Measurements from ENCODE around the gene C15orf40.

DNA sequence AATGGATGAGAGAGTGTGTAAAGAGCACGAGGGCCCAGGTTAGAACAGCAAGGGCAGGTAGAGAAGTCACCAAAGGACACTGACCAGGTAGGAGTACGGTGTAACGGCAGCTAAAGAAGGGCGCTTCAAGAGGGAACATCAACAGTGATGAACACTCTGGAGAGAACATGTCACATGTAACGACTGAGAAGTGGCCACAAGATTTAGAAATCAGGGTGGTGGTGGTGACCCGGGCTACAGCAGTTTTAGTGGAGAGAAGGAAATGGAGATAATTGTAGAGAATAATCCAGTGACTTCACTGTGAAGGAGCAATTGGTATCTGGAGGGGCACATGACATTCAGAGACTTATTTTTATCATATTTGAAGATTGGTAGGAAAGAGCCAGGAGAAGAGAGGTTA, 1.2 kb upstream of the C15orf40 start:
- TF ChIP-seq, protein P1, sequence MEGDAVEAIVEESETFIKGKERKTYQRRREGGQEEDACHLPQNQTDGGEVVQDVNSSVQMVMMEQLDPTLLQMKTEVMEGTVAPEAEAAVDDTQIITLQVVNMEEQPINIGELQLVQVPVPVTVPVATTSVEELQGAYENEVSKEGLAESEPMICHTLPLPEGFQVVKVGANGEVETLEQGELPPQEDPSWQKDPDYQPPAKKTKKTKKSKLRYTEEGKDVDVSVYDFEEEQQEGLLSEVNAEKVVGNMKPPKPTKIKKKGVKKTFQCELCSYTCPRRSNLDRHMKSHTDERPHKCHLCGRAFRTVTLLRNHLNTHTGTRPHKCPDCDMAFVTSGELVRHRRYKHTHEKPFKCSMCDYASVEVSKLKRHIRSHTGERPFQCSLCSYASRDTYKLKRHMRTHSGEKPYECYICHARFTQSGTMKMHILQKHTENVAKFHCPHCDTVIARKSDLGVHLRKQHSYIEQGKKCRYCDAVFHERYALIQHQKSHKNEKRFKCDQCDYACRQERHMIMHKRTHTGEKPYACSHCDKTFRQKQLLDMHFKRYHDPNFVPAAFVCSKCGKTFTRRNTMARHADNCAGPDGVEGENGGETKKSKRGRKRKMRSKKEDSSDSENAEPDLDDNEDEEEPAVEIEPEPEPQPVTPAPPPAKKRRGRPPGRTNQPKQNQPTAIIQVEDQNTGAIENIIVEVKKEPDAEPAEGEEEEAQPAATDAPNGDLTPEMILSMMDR (IDR thresholded peaks at IDR 0.05), result no peak
- TF ChIP-seq JUN (CRISPR knock-in tag; IDR thresholded peaks at IDR 0.05) (no peak), ZNF121 (CRISPR knock-in tag; IDR thresholded peaks at IDR 0.05) (no peak), MXD4 (CRISPR knock-in tag; IDR thresholded peaks at IDR 0.05; ENCODE audit: borderline replicate concordance) (no peak)
- TF ChIP-seq, protein P2, sequence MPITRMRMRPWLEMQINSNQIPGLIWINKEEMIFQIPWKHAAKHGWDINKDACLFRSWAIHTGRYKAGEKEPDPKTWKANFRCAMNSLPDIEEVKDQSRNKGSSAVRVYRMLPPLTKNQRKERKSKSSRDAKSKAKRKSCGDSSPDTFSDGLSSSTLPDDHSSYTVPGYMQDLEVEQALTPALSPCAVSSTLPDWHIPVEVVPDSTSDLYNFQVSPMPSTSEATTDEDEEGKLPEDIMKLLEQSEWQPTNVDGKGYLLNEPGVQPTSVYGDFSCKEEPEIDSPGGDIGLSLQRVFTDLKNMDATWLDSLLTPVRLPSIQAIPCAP (CRISPR knock-in tag; IDR thresholded peaks at IDR 0.05), result no peak
- TF ChIP-seq, protein P3, sequence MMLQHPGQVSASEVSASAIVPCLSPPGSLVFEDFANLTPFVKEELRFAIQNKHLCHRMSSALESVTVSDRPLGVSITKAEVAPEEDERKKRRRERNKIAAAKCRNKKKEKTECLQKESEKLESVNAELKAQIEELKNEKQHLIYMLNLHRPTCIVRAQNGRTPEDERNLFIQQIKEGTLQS (CRISPR knock-in tag; conservative IDR thresholded peaks at IDR 0.05), result no peak
- TF ChIP-seq, protein P4, sequence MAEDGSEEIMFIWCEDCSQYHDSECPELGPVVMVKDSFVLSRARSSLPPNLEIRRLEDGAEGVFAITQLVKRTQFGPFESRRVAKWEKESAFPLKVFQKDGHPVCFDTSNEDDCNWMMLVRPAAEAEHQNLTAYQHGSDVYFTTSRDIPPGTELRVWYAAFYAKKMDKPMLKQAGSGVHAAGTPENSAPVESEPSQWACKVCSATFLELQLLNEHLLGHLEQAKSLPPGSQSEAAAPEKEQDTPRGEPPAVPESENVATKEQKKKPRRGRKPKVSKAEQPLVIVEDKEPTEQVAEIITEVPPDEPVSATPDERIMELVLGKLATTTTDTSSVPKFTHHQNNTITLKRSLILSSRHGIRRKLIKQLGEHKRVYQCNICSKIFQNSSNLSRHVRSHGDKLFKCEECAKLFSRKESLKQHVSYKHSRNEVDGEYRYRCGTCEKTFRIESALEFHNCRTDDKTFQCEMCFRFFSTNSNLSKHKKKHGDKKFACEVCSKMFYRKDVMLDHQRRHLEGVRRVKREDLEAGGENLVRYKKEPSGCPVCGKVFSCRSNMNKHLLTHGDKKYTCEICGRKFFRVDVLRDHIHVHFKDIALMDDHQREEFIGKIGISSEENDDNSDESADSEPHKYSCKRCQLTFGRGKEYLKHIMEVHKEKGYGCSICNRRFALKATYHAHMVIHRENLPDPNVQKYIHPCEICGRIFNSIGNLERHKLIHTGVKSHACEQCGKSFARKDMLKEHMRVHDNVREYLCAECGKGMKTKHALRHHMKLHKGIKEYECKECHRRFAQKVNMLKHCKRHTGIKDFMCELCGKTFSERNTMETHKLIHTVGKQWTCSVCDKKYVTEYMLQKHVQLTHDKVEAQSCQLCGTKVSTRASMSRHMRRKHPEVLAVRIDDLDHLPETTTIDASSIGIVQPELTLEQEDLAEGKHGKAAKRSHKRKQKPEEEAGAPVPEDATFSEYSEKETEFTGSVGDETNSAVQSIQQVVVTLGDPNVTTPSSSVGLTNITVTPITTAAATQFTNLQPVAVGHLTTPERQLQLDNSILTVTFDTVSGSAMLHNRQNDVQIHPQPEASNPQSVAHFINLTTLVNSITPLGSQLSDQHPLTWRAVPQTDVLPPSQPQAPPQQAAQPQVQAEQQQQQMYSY (CRISPR knock-in tag; IDR thresholded peaks at IDR 0.05), result no peak
- TF ChIP-seq, protein P5, sequence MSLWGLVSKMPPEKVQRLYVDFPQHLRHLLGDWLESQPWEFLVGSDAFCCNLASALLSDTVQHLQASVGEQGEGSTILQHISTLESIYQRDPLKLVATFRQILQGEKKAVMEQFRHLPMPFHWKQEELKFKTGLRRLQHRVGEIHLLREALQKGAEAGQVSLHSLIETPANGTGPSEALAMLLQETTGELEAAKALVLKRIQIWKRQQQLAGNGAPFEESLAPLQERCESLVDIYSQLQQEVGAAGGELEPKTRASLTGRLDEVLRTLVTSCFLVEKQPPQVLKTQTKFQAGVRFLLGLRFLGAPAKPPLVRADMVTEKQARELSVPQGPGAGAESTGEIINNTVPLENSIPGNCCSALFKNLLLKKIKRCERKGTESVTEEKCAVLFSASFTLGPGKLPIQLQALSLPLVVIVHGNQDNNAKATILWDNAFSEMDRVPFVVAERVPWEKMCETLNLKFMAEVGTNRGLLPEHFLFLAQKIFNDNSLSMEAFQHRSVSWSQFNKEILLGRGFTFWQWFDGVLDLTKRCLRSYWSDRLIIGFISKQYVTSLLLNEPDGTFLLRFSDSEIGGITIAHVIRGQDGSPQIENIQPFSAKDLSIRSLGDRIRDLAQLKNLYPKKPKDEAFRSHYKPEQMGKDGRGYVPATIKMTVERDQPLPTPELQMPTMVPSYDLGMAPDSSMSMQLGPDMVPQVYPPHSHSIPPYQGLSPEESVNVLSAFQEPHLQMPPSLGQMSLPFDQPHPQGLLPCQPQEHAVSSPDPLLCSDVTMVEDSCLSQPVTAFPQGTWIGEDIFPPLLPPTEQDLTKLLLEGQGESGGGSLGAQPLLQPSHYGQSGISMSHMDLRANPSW (CRISPR knock-in tag; conservative IDR thresholded peaks at IDR 0.05; ENCODE audit: low read depth), result no peak

Data from WTC11 (cell line).